Measurements from ENCODE around the gene DPH2.
A peak's percentile ranks its signal among the peaks of the same experiment; 100 is the strongest.

The DPH2 gene

DNA sequence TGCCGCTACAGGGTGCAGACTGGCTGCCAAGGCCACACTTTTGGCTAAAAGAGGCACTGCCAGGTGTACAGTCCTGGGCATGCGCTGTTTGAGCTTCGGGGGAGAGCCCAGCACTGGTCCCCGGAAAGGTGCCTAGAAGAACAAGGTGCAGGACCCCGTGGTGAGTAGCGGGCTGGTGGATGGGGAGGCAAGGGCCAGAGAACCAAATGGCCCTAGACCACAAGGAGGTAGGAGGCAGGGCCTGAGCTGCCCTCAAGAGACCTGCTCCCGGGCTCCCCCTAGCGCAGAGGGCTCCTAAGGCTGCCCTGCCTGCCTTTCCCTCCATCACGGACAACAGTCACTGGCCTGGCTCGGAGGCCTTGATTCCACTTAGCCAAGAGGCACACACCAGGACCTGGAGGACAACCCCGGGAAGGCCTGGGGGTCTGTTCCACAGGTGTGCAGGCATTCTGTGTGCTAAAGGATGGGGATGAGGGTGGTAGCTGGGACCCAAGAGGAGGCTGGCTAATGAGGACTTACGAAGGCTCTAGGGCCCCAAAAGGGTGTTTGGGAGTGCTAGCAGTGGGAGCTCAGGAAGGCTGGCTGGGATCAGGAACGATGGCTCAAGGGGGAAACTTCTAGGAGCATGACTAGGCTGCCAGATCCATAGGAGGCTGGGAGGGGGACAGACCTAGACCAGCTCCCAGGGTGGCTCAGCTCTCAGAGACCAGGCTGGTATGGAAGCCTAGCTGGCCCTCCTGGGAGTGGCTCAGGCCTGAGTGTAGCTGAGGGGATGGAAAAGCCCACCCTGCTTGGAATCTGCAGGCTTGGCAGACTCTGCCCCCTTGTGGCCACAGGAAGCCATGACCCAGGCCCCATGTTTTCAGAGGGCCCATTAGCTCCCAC lies 35.5 kb upstream of the DPH2 start:
- Histone ChIP-seq H3K36me3 (ENCODE audit: control insufficient read depth, insufficient read depth, low read length) (no peaks in the 10 kb centered on the region), H3K9me3 (ENCODE audit: control insufficient read depth, insufficient read depth, low read length) (no peaks in the 10 kb centered on the region), H3K27ac (ENCODE audit: low read length) (no peak overlapping the region), H3K4me3 (ENCODE audit: low read length) (peak overlapping the region; percentile 57), H3K27me3 (ENCODE audit: control insufficient read depth, insufficient read depth, low read length) (no peaks in the 10 kb centered on the region), H3K4me1 (ENCODE audit: control insufficient read depth, insufficient read depth, low read length) (peaks cover 15% of the 10 kb centered on the region)
- no CpG with 5 or more reads among the region's 13 CpGs for WGBS (ENCODE audit: insufficient coverage, insufficient read length)
- no peak for DNase-seq (ENCODE audit: low read depth, low spot score)

GRCh38 chr1:43934986-43935324 lies 34.9 kb upstream of the DPH2 start:
- Histone ChIP-seq H3K27ac (ENCODE audit: low read length) (no peak overlapping the region), H3K27me3 (ENCODE audit: control insufficient read depth, insufficient read depth, low read length) (no peaks in the 10 kb centered on the region), H3K9me3 (ENCODE audit: control insufficient read depth, insufficient read depth, low read length) (no peaks in the 10 kb centered on the region), H3K4me3 (ENCODE audit: low read length) (no peak overlapping the region), H3K36me3 (ENCODE audit: control insufficient read depth, insufficient read depth, low read length) (no peaks in the 10 kb centered on the region), H3K4me1 (ENCODE audit: control insufficient read depth, insufficient read depth, low read length) (peaks cover 15% of the 10 kb centered on the region)
- DNase-seq (ENCODE audit: low read depth, low spot score) = no peak
- no CpG with 5 or more reads among the region's 5 CpGs for WGBS (ENCODE audit: insufficient coverage, insufficient read length)

DNA sequence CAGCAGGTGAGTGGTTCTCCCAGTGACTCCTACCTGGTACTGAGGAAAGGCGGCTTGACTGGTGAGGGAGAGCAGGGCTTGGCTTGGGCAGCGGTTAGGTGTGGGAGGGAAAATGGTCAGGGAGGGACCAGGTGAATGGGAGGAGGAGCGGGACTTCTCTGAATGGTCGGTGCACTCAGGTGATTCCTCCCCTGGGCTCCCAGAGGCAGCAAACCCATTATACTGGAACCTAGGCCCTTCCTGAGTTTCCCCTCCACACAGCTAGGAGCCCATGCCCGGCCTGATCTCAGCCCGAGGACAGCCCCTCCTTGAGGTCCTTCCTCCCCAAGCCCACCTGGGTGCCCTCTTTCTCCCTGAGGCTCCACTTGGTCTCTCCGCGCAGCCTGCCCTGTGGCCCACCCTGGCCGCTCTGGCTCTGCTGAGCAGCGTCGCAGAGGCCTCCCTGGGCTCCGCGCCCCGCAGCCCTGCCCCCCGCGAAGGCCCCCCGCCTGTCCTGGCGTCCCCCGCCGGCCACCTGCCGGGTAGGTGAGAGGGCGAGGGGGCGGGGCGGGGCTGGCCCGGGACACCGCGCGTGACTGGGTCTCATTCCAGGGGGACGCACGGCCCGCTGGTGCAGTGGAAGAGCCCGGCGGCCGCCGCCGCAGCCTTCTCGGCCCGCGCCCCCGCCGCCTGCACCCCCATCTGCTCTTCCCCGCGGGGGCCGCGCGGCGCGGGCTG lies 33.9 kb upstream of the DPH2 start:
- Histone ChIP-seq H3K9me3 (ENCODE audit: control insufficient read depth, insufficient read depth, low read length) (no peaks in the 10 kb centered on the region), H3K27me3 (ENCODE audit: control insufficient read depth, insufficient read depth, low read length) (no peaks in the 10 kb centered on the region), H3K4me3 (ENCODE audit: low read length) (peak overlapping the region; percentile 49), H3K27ac (ENCODE audit: low read length) (no peak overlapping the region), H3K4me1 (ENCODE audit: control insufficient read depth, insufficient read depth, low read length) (peaks cover 11% of the 10 kb centered on the region), H3K36me3 (ENCODE audit: control insufficient read depth, insufficient read depth, low read length) (no peaks in the 10 kb centered on the region)
- WGBS (ENCODE audit: insufficient coverage, insufficient read length) = no CpG with 5 or more reads among the region's 48 CpGs
- no peak for DNase-seq (ENCODE audit: low read depth, low spot score)

DNA sequence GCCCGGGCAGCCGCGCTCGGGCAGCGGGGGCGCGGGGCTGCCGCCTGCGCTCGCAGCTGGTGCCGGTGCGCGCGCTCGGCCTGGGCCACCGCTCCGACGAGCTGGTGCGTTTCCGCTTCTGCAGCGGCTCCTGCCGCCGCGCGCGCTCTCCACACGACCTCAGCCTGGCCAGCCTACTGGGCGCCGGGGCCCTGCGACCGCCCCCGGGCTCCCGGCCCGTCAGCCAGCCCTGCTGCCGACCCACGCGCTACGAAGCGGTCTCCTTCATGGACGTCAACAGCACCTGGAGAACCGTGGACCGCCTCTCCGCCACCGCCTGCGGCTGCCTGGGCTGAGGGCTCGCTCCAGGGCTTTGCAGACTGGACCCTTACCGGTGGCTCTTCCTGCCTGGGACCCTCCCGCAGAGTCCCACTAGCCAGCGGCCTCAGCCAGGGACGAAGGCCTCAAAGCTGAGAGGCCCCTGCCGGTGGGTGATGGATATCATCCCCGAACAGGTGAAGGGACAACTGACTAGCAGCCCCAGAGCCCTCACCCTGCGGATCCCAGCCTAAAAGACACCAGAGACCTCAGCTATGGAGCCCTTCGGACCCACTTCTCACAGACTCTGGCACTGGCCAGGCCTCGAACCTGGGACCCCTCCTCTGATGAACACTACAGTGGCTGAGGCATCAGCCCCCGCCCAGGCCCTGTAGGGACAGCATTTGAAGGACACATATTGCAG lies 33.2 kb upstream of the DPH2 start:
- Histone ChIP-seq H3K4me1 (ENCODE audit: control insufficient read depth, insufficient read depth, low read length) (peaks cover 11% of the 10 kb centered on the region), H3K9me3 (ENCODE audit: control insufficient read depth, insufficient read depth, low read length) (no peaks in the 10 kb centered on the region), H3K4me3 (ENCODE audit: low read length) (peak overlapping the region; percentile 40; the same call in 1 of the 2 replicates), H3K27me3 (ENCODE audit: control insufficient read depth, insufficient read depth, low read length) (no peaks in the 10 kb centered on the region), H3K27ac (ENCODE audit: low read length) (no peak overlapping the region), H3K36me3 (ENCODE audit: control insufficient read depth, insufficient read depth, low read length) (no peaks in the 10 kb centered on the region)
- no peak for DNase-seq (ENCODE audit: low read depth, low spot score)
- no CpG with 5 or more reads among the region's 56 CpGs for WGBS (ENCODE audit: insufficient coverage, insufficient read length)

DNA sequence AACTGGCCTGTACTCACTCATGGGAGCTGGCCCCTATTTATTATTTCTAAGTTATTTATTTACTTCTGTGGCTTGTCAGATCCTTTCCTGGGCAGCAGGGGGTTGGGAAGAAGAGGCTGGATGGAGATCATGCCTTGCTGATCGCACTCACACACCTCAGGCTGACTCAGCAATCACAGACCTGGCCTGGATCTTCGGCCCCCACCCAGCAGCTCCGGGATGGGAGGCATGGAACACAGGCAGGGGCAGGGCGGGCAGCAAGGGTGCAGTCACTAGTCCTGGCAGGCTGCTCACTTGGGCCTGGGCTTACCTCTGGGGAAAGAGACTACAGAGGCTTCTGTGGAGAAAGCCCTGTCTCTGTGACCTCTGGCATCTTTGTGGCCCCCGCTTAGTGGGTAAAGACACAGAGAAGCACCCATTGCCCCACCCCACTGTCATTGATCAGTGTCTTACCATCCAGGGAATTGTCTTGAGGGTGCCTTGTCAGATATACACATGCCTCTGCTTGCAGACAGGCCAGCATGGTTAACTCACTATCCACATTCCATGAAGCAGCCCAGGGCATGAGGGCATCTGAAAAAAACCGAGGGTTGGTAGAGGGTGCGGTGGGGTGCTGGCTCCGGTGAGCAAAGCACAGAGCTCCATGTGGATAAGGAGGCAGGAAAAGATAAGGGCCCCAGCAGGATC lies 32.5 kb upstream of the DPH2 start:
- Histone ChIP-seq H3K36me3 (ENCODE audit: control insufficient read depth, insufficient read depth, low read length) (no peaks in the 10 kb centered on the region), H3K9me3 (ENCODE audit: control insufficient read depth, insufficient read depth, low read length) (no peaks in the 10 kb centered on the region), H3K27ac (ENCODE audit: low read length) (no peak overlapping the region), H3K27me3 (ENCODE audit: control insufficient read depth, insufficient read depth, low read length) (no peaks in the 10 kb centered on the region), H3K4me1 (ENCODE audit: control insufficient read depth, insufficient read depth, low read length) (peaks cover 11% of the 10 kb centered on the region), H3K4me3 (ENCODE audit: low read length) (no peak overlapping the region)
- no CpG with 5 or more reads among the region's 8 CpGs for WGBS (ENCODE audit: insufficient coverage, insufficient read length)
- no peak for DNase-seq (ENCODE audit: low read depth, low spot score)

DNA sequence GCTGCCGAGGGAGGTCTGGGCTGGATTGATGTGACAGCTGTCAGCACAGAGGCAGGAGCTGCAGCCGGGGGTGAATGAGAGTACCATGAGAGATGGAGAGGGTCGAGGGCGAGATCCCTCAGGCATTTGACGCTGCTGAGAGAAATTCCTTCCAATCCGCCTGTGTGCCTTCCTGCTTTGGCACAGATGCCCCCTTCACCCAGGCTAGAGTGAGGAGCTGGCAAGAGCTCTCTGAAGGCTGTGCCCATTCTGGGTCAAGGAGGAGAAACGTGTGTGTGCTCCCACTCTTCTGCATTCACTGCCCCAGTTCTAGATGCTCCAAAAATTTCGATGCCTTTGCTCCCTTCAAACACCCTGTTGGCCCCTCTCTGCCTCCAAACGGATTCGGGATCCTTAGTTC lies 31.4 kb upstream of the DPH2 start:
- WGBS (ENCODE audit: insufficient coverage, insufficient read length) = no CpG with 5 or more reads among the region's 10 CpGs

GRCh38 chr1:43938892-43939587 lies 30.8 kb upstream of the DPH2 start:
- no peak for DNase-seq (ENCODE audit: low read depth, low spot score)
- H3K4me3 ChIP-seq (ENCODE audit: low read length) = no peak overlapping the region
- no peak overlapping the region for H3K27ac ChIP-seq (ENCODE audit: low read length)
- H3K27me3 ChIP-seq (ENCODE audit: control insufficient read depth, insufficient read depth, low read length) = no peaks in the 10 kb centered on the region
- no peaks in the 10 kb centered on the region for H3K36me3 ChIP-seq (ENCODE audit: control insufficient read depth, insufficient read depth, low read length)
- peaks cover 10% of the 10 kb centered on the region for H3K4me1 ChIP-seq (ENCODE audit: control insufficient read depth, insufficient read depth, low read length)
- WGBS (ENCODE audit: insufficient coverage, insufficient read length) = no CpG with 5 or more reads among the region's 3 CpGs
- no peaks in the 10 kb centered on the region for H3K9me3 ChIP-seq (ENCODE audit: control insufficient read depth, insufficient read depth, low read length)

More for the DNA sequence above, 31.4 kb upstream of the DPH2 start:
- Histone ChIP-seq H3K27me3 (ENCODE audit: control insufficient read depth, insufficient read depth, low read length) (no peaks in the 10 kb centered on the region), H3K4me1 (ENCODE audit: control insufficient read depth, insufficient read depth, low read length) (peaks cover 10% of the 10 kb centered on the region), H3K9me3 (ENCODE audit: control insufficient read depth, insufficient read depth, low read length) (no peaks in the 10 kb centered on the region), H3K36me3 (ENCODE audit: control insufficient read depth, insufficient read depth, low read length) (no peaks in the 10 kb centered on the region), H3K27ac (ENCODE audit: low read length) (no peak overlapping the region), H3K4me3 (ENCODE audit: low read length) (no peak overlapping the region)
- no peak for DNase-seq (ENCODE audit: low read depth, low spot score)

DNA sequence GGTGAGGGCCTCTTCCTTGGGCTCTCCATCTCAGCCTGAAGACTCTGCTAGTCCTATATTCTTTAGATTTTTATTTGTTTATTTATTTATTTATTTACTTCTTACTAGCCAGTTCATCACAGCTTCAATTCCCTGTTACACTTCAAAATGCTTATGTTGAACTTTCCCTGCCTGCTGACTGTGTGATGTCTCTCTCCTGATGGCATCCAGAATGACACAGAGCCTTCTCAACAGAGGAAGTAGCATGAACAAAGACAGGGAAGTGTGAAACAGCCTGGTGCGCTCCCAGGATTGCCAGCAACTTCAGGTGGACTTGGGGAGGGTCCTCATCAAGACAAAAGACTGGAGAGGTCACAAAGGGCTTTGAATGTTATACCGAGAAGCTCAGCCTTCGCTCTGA lies 27.4 kb upstream of the DPH2 start:
- Histone ChIP-seq H3K36me3 (ENCODE audit: control insufficient read depth, insufficient read depth, low read length) (no peaks in the 10 kb centered on the region), H3K4me1 (ENCODE audit: control insufficient read depth, insufficient read depth, low read length) (0 out of 2 replicates have a peak, but pooled peaks cover 4% of the 10 kb centered on the region), H3K9me3 (ENCODE audit: control insufficient read depth, insufficient read depth, low read length) (no peaks in the 10 kb centered on the region), H3K27ac (ENCODE audit: low read length) (no peak overlapping the region), H3K27me3 (ENCODE audit: control insufficient read depth, insufficient read depth, low read length) (no peaks in the 10 kb centered on the region), H3K4me3 (ENCODE audit: low read length) (no peak overlapping the region)
- no CpG with 5 or more reads among the region's 3 CpGs for WGBS (ENCODE audit: insufficient coverage, insufficient read length)
- no peak for DNase-seq (ENCODE audit: low read depth, low spot score)

- H3K4me1 ChIP-seq (ENCODE audit: control insufficient read depth, insufficient read depth, low read length) = peaks cover 3% of the 10 kb centered on the region; the same call in 1 of the 2 replicates
- WGBS (ENCODE audit: insufficient coverage, insufficient read length) = no CpG with 5 or more reads among the region's 1 CpG
- H3K4me3 ChIP-seq (ENCODE audit: low read length) = no peak overlapping the region
- H3K27ac ChIP-seq (ENCODE audit: low read length) = no peak overlapping the region
- no peaks in the 10 kb centered on the region for H3K27me3 ChIP-seq (ENCODE audit: control insufficient read depth, insufficient read depth, low read length)
- H3K9me3 ChIP-seq (ENCODE audit: control insufficient read depth, insufficient read depth, low read length) = no peaks in the 10 kb centered on the region
- H3K36me3 ChIP-seq (ENCODE audit: control insufficient read depth, insufficient read depth, low read length) = no peaks in the 10 kb centered on the region
- no peak for DNase-seq (ENCODE audit: low read depth, low spot score)
Measured at GRCh38 chr1:43944860-43945259, 24.9 kb upstream of the DPH2 start.
